H9 (cell line): ENCODE data around the gene RAB2B. TPM values are rescaled to one million over a fixed set of nuclear protein-coding genes. Genes with fewer than 3 reads are reported as not detected.

Experiments
- DNase-seq: peaks from one replicate; pipeline ENCODE4 v3.0.0-alpha.2; 2017
- H2AFZ ChIP-seq: one replicate; pipeline ENCODE4 v1.6.1; 2013; ENCODE audit warnings: mild to moderate bottlenecking, low read length, control low read depth, moderate library complexity
- H2AK5ac ChIP-seq: 2 replicates; pipeline ENCODE4 v1.6.1; 2013; ENCODE audit warnings: low read length, control low read depth, mixed read lengths; ENCODE audit not compliant: insufficient read length
- H2BK120ac ChIP-seq: one replicate; pipeline ENCODE4 v1.6.1; 2013; ENCODE audit warnings: low read depth, mild to moderate bottlenecking, low read length, control low read depth, inconsistent platforms; ENCODE audit not compliant: poor library complexity, severe bottlenecking
- H2BK12ac ChIP-seq: 2 replicates; pipeline ENCODE4 v1.6.1; 2013; ENCODE audit warnings: low read length, control low read depth, mixed read lengths, low read depth; ENCODE audit not compliant: insufficient read length
- H2BK15ac ChIP-seq: 2 replicates; pipeline ENCODE4 v1.6.1; 2013; ENCODE audit warnings: low read depth, low read length, control low read depth
- H2BK20ac ChIP-seq: one replicate; pipeline ENCODE4 v1.6.1; 2013; ENCODE audit warnings: low read depth, mild to moderate bottlenecking, low read length, control low read depth, inconsistent platforms; ENCODE audit not compliant: poor library complexity, severe bottlenecking
- H2BK5ac ChIP-seq: 2 replicates; pipeline ENCODE4 v1.6.1; 2013; ENCODE audit warnings: low read length, control low read depth, mixed read lengths; ENCODE audit not compliant: insufficient read length
- H3K14ac ChIP-seq: 2 replicates; pipeline ENCODE4 v1.6.1; 2013; ENCODE audit warnings: low read length, control low read depth; ENCODE audit not compliant: insufficient read depth
- H3K18ac ChIP-seq: 2 replicates; pipeline ENCODE4 v1.6.1; 2013; ENCODE audit warnings: low read depth, mild to moderate bottlenecking, mixed read lengths, low read length, control low read depth; ENCODE audit not compliant: insufficient read length
- H3K23ac ChIP-seq: 2 replicates; pipeline ENCODE4 v1.6.1; 2013; ENCODE audit warnings: low read length, control low read depth, mixed read lengths, low read depth; ENCODE audit not compliant: insufficient read length
- H3K23me2 ChIP-seq: 2 replicates; pipeline ENCODE4 v1.6.1; 2013; ENCODE audit warnings: low read depth, mild to moderate bottlenecking, mixed read lengths, low read length, control low read depth; ENCODE audit not compliant: insufficient read length, poor library complexity, severe bottlenecking
- H3K27ac ChIP-seq: 2 replicates; pipeline ENCODE4 v1.5.1; 2013; ENCODE audit warnings: low read length, control low read depth, mixed read lengths, low read depth; ENCODE audit not compliant: insufficient read length
- H3K27me3 ChIP-seq: 2 replicates; pipeline ENCODE4 v1.6.1; 2013; ENCODE audit warnings: low read length, control low read depth, inconsistent platforms; ENCODE audit not compliant: insufficient read depth
- H3K4ac ChIP-seq: 2 replicates; pipeline ENCODE4 v1.6.1; 2013; ENCODE audit warnings: low read depth, mild to moderate bottlenecking, control low read depth, inconsistent platforms, low read length, moderate library complexity
- H3K4me1 ChIP-seq: 2 replicates; pipeline ENCODE4 v1.6.1; 2013; ENCODE audit warnings: low read length, control low read depth, inconsistent platforms; ENCODE audit not compliant: insufficient read depth
- H3K4me2 ChIP-seq: 2 replicates; pipeline ENCODE4 v1.6.1; 2013; ENCODE audit warnings: low read length, control low read depth, mixed read lengths; ENCODE audit not compliant: insufficient read length, insufficient read depth
- H3K56ac ChIP-seq: 2 replicates; pipeline ENCODE4 v1.6.1; 2013; ENCODE audit warnings: low read depth, mild to moderate bottlenecking, mixed read lengths, low read length, control low read depth; ENCODE audit not compliant: insufficient read length
- H3K79me1 ChIP-seq: 2 replicates; pipeline ENCODE4 v1.6.1; 2013; ENCODE audit warnings: low read depth, mild to moderate bottlenecking, moderate library complexity, low read length, control low read depth, inconsistent platforms; ENCODE audit not compliant: insufficient read depth, poor library complexity, severe bottlenecking
- H3K79me2 ChIP-seq: 2 replicates; pipeline ENCODE4 v1.6.1; 2013; ENCODE audit warnings: low read length, control low read depth, inconsistent platforms; ENCODE audit not compliant: insufficient read depth
- H3K9ac ChIP-seq: 2 replicates; pipeline ENCODE4 v1.6.1; 2013; ENCODE audit warnings: low read length, control low read depth, mixed read lengths; ENCODE audit not compliant: insufficient read length; ENCODE audit errors: extremely low read depth
- H3K9me3 ChIP-seq: one replicate; pipeline ENCODE4 v1.6.1; 2013; ENCODE audit warnings: low read depth, low read length, inconsistent platforms; ENCODE audit not compliant: control insufficient read depth
- H3T11ph ChIP-seq: one replicate; pipeline ENCODE4 v1.6.1; 2013; ENCODE audit warnings: mild to moderate bottlenecking, low read length, control low read depth, inconsistent platforms
- H4K20me1 ChIP-seq: one replicate; pipeline ENCODE4 v1.6.1; 2013; ENCODE audit not compliant: control insufficient read depth, insufficient read length, insufficient read depth
- H4K5ac ChIP-seq: 2 replicates; pipeline ENCODE4 v1.6.1; 2013; ENCODE audit warnings: low read depth, mild to moderate bottlenecking, mixed read lengths, low read length, control low read depth; ENCODE audit not compliant: insufficient read length
- H4K8ac ChIP-seq: replicated peaks from 2 replicates; pipeline ENCODE4 v1.6.1; 2013; ENCODE audit warnings: low read length, control low read depth, mixed read lengths, low read depth; ENCODE audit not compliant: insufficient read length
- H4K91ac ChIP-seq: 2 replicates; pipeline ENCODE4 v1.6.1; 2013; ENCODE audit warnings: low read depth, mild to moderate bottlenecking, moderate library complexity, mixed read lengths, low read length, control low read depth; ENCODE audit not compliant: insufficient read length
- H3K27ac Mint-ChIP-seq, 3 experiments: 2 replicates in 2 of 3; 3 replicates in 1 of 3; pipeline ENCODE4 v1.8.0; 2020 to 2021; ENCODE audit warnings: mixed read lengths in 3 of 3, mild to moderate bottlenecking in 1 of 3, moderate library complexity in 1 of 3
- H3K27me3 Mint-ChIP-seq: 2 replicates; pipeline ENCODE4 v1.8.0; 2021; ENCODE audit warnings: low read depth, mild to moderate bottlenecking, moderate library complexity, mixed read lengths
- H3K36me3 Mint-ChIP-seq, 3 experiments: 2 replicates in 2 of 3; 3 replicates in 1 of 3; pipeline ENCODE4 v1.8.0; 2020 to 2021; ENCODE audit warnings: low read depth in 3 of 3, mixed read lengths in 3 of 3; ENCODE audit not compliant: insufficient read depth in 1 of 3
- H3K4me1 Mint-ChIP-seq, 2 experiments: 2 replicates each; pipeline ENCODE4 v1.8.0; 2020; ENCODE audit warnings: mixed read lengths in 2 of 2
- H3K4me3 Mint-ChIP-seq, 2 experiments: 2 replicates in 1 of 2; 3 replicates in 1 of 2; pipeline ENCODE4 v1.8.0; 2020 to 2021; ENCODE audit warnings: mild to moderate bottlenecking in 2 of 2, mixed read lengths in 2 of 2, moderate library complexity in 1 of 2
- H3K9me3 Mint-ChIP-seq, 2 experiments: 2 replicates in 1 of 2; 3 replicates in 1 of 2; pipeline ENCODE4 v1.8.0; 2020; ENCODE audit warnings: mild to moderate bottlenecking in 2 of 2, mixed read lengths in 2 of 2, moderate library complexity in 1 of 2
- CTCF ChIP-seq: fragments of 200-600 bp; sonication (generic); conservative IDR thresholded peaks from 3 replicates; pipeline ENCODE4 v1.8.0; 2021; ENCODE audit warnings: antibody characterized with exemption, mild to moderate bottlenecking
- WGBS: extraction: QIAGEN DNeasy Blood & Tissue Kit; methylation state at CpG from one replicate; pipeline ENCODE4 v1.1.7; 2013; ENCODE audit warnings: missing lambda C conversion rate, low lambda C conversion rate, mixed read lengths; ENCODE audit not compliant: insufficient read length; ENCODE audit errors: extremely low coverage; 5-methylcytosine and 5-hydroxymethylcytosine counted together
- total RNA-seq: library from RNA; stranded (reverse); gene quantifications from 2 replicates; pipeline ENCODE4 v1.2.1, GENCODE V29; 2021

RAB2B gene
- total RNA-seq, 1 experiment from 2014 or later: 27.9 TPM

- H2BK120ac ChIP-seq: no peak overlapping the region
- no peak overlapping the region for H3K27ac ChIP-seq
- no peak overlapping the region; the same call in 1 of the 2 replicates for H3K4ac ChIP-seq
- H3K56ac ChIP-seq: no peak overlapping the region
- no peak for DNase-seq
- no peaks in the 10 kb centered on the region for H3K27me3 Mint-ChIP-seq
- H3K4me2 ChIP-seq: peak overlapping the region; percentile 65
- no peak overlapping the region for H2BK12ac ChIP-seq
- no peaks in the 10 kb centered on the region for H4K20me1 ChIP-seq
- H3K4me1 Mint-ChIP-seq: peaks cover 75 to 77% of the 10 kb centered on the region in 2 experiments
- H4K8ac ChIP-seq: no peak overlapping the region
- H3K9ac ChIP-seq: peak overlapping the region; percentile 82
- H2BK20ac ChIP-seq: no peak overlapping the region
- peaks cover 8% of the 10 kb centered on the region for H3K23me2 ChIP-seq
- no peaks in the 10 kb centered on the region for H3K9me3 Mint-ChIP-seq
- H2BK15ac ChIP-seq: no peak overlapping the region
- H4K91ac ChIP-seq: no peak overlapping the region
- peak overlapping the region; percentile 94; the same call in 1 of the 2 replicates for H3K14ac ChIP-seq
- H3K9me3 ChIP-seq: no peaks in the 10 kb centered on the region
- peaks cover 47 to 69% (median 54%) of the 10 kb centered on the region in 3 experiments for H3K36me3 Mint-ChIP-seq
- peaks cover 11% of the 10 kb centered on the region; the same call in 1 of the 2 replicates for H3K79me2 ChIP-seq
- H3K4me1 ChIP-seq: peaks cover 18% of the 10 kb centered on the region; the same call in 1 of the 2 replicates
- no peak overlapping the region for H3T11ph ChIP-seq
- no peak overlapping the region for H2AK5ac ChIP-seq
- H3K27ac Mint-ChIP-seq: peak overlapping the region; percentile 97 to 100 (median 99)
- peak overlapping the region; percentile 83 to 86 for H3K4me3 Mint-ChIP-seq
- H3K79me1 ChIP-seq: peaks cover 15% of the 10 kb centered on the region
- H3K18ac ChIP-seq: no peak overlapping the region
- no peak overlapping the region for H2AFZ ChIP-seq
- no peak overlapping the region for H3K23ac ChIP-seq
- H4K5ac ChIP-seq: no peak overlapping the region
- WGBS: no CpG with 5 or more reads among the region's 12 CpGs
- no peak for TF ChIP-seq CTCF
- no peak overlapping the region for H2BK5ac ChIP-seq
- no peaks in the 10 kb centered on the region for H3K27me3 ChIP-seq
These were observed 48.8 kb upstream of the RAB2B start for GRCh38 chr14:21525571-21525961.
